Stimulated activated CD4-positive, alpha-beta T cell treated with anti-CD3 and anti-CD28 coated beads, Interleukin-1b, Interleukin-23, amount 100 ng/mL, for 4 hours (primary cell): Measurements from ENCODE around the gene SCGN.

ENCODE experiments used
- DNase-seq, 2 donors: peaks; one replicate each; pipeline ENCODE4 v3.0.0-alpha.2; 2020; ENCODE audit warnings: low read depth in 2 of 2

SCGN gene

GRCh38 chr6:25640446-25640845 lies 11.6 kb upstream of the SCGN start:
- DNase-seq = no peak

GRCh38 chr6:25640891-25641290 lies 11.1 kb upstream of the SCGN start:
- no peak for DNase-seq

GRCh38 chr6:25641377-25641776 lies 10.6 kb upstream of the SCGN start:
- DNase-seq = no peak

- no peak for DNase-seq
Measured at GRCh38 chr6:25641940-25642666, 9.9 kb upstream of the SCGN start.

- no peak for DNase-seq
Measured at GRCh38 chr6:25642667-25643328, 9.2 kb upstream of the SCGN start.

- DNase-seq = no peak
Measured at GRCh38 chr6:25645916-25646315, 6.1 kb upstream of the SCGN start.

GRCh38 chr6:25649611-25650010 lies 2.4 kb upstream of the SCGN start:
- no peak for DNase-seq

- DNase-seq = no peak
Measured at GRCh38 chr6:25655723-25656122, 3.7 kb downstream of the SCGN start.

- no peak for DNase-seq
Measured at GRCh38 chr6:25659633-25660368, 7.8 kb downstream of the SCGN start.

GRCh38 chr6:25660512-25660911 lies 8.5 kb downstream of the SCGN start:
- no peak for DNase-seq

GRCh38 chr6:25661129-25661779 lies 9.2 kb downstream of the SCGN start:
- DNase-seq = no peak

- DNase-seq = no peak
Measured at GRCh38 chr6:25665455-25665854, 13.4 kb downstream of the SCGN start.

- no peak for DNase-seq
Measured at GRCh38 chr6:25669413-25669812, 17.4 kb downstream of the SCGN start.

GRCh38 chr6:25670208-25670607 lies 18.2 kb downstream of the SCGN start:
- no peak for DNase-seq

- DNase-seq = no peak
Measured at GRCh38 chr6:25670793-25671513, 18.9 kb downstream of the SCGN start.

- DNase-seq = no peak
Measured at GRCh38 chr6:25671652-25672051, 19.6 kb downstream of the SCGN start.

- DNase-seq = no peak
Measured at GRCh38 chr6:25675167-25675566, 23.2 kb downstream of the SCGN start.

- no peak for DNase-seq
Measured at GRCh38 chr6:25676775-25677174, 24.8 kb downstream of the SCGN start.

GRCh38 chr6:25681848-25682247 lies 29.8 kb downstream of the SCGN start:
- no peak for DNase-seq

GRCh38 chr6:25682324-25682723 lies 30.3 kb downstream of the SCGN start:
- DNase-seq = no peak

GRCh38 chr6:25684565-25684964 lies 32.5 kb downstream of the SCGN start:
- DNase-seq = no peak

- no peak for DNase-seq
Measured at GRCh38 chr6:25685251-25685650, 33.2 kb downstream of the SCGN start.
